Adrenal gland (tissue), 5 donors: ENCODE results near the gene HHIPL2.

ENCODE experiments used
- CTCF ChIP-seq, 6 experiments: fragments of 450-650 bp in 4 of 6; fragments of 200-600 bp in 2 of 6; sonication (generic) in 1 of 6; IDR thresholded peaks; 1 replicate in 5 of 6; 2 replicates in 1 of 6; pipeline versions ENCODE4 v1.5.1 to v1.8.0; 2016 to 2021; ENCODE audit warnings: antibody characterized with exemption in 6 of 6, mild to moderate bottlenecking in 2 of 6, moderate library complexity in 1 of 6
- POLR2A ChIP-seq, 2 donors: fragments of 450-650 bp; IDR thresholded peaks; one replicate each; pipeline ENCODE4 v1.6.1; 2017; ENCODE audit warnings: antibody characterized with exemption in 2 of 2, mild to moderate bottlenecking in 2 of 2, moderate library complexity in 1 of 2
- donor health status: DM: no; HTN: no; CAD: no.

DNA sequence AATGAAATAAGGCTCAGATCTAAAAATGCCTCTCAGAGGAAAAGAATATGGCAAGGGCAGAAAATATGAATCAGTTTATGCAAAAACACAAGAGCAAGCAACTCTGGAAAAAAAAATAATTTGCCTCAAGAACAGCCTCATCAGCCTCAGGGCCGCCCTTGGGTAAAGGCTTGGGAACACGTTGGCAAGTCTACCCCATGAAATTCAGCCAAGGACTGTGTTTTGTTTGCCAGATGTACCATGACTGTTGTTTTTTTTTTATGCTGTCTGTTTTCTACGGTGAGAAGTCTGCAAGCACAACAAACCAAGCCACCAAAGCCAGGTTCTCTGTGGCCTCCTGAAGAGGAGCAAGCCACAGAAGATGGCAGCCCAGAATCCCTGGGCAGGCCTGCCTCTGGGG, 18.0 kb downstream of the HHIPL2 start:
- no peak for TF ChIP-seq CTCF (IDR thresholded peaks at IDR 0.05)
- TF ChIP-seq POLR2A (IDR thresholded peaks at IDR 0.05), result no peak
